Activated CD4-positive, alpha-beta T cell treated with anti-CD3 and anti-CD28 coated beads, Interleukin-10, Interleukin-2, amounts not matched to agents 100 ng/mL and 50 ng/mL, durations not matched to agents 16 hours and 8 hours (primary cell): Measurements from ENCODE around the gene PTPRCAP.
"Not testable (repeated sequence)": the region's sequence is repeated elsewhere in the genome, so short reads cannot be mapped to it uniquely, and the experiment has no call there.

Source experiments
- DNase-seq: peaks from one replicate; pipeline ENCODE4 v3.0.0-alpha.2; 2020

The PTPRCAP gene

GRCh38 chr11:67437082-67437808 is at the start of gene PTPRCAP:
PTPRCAP (minus strand) TSS chr11:67437682; CDS start chr11:67437619, 63 bp downstream.
- DNase-seq: peak; percentile 86

GRCh38 chr11:67486481-67487195 is 49.2 kb upstream of the PTPRCAP start:
- DNase-seq: peak; percentile 81

GRCh38 chr11:67485873-67486361 is 48.4 kb upstream of the PTPRCAP start:
- DNase-seq: peak; percentile 89

- DNase-seq: peak; percentile 92
These were observed 47.4 kb upstream of the PTPRCAP start for GRCh38 chr11:67484847-67485311.

GRCh38 chr11:67483831-67484665 is 46.6 kb upstream of the PTPRCAP start:
- peak; percentile 77 for DNase-seq

GRCh38 chr11:67482827-67483798 is 45.6 kb upstream of the PTPRCAP start, which contains the start of gene AIP:
AIP (plus strand) TSS chr11:67483026; CDS start chr11:67483159, 133 bp downstream.
- DNase-seq: peak; percentile 99

GRCh38 chr11:67482275-67482826 is 44.9 kb upstream of the PTPRCAP start:
- no peak for DNase-seq

GRCh38 chr11:67477344-67478050 is 40.0 kb upstream of the PTPRCAP start:
- DNase-seq: not testable (repeated sequence)

GRCh38 chr11:67476692-67477091 is 39.2 kb upstream of the PTPRCAP start:
- not testable (repeated sequence) for DNase-seq

- no peak for DNase-seq
These were observed 35.4 kb upstream of the PTPRCAP start for GRCh38 chr11:67472882-67473281.

GRCh38 chr11:67470337-67471002 is 33.0 kb upstream of the PTPRCAP start:
- no peak for DNase-seq

GRCh38 chr11:67469508-67469811 is 32.0 kb upstream of the PTPRCAP start:
- DNase-seq: no peak

GRCh38 chr11:67468759-67469507 is 31.5 kb upstream of the PTPRCAP start, which contains the start of gene TMEM134:
TMEM134 (minus strand) TSS chr11:67469251; CDS start chr11:67469192, 59 bp downstream.
- peak; percentile 97 for DNase-seq

- no peak for DNase-seq
These were observed 30.9 kb upstream of the PTPRCAP start for GRCh38 chr11:67468456-67468758.

- no peak for DNase-seq
These were observed 30.6 kb upstream of the PTPRCAP start for GRCh38 chr11:67468056-67468455.

- no peak for DNase-seq
These were observed 29.7 kb upstream of the PTPRCAP start for GRCh38 chr11:67466962-67467771.

- no peak for DNase-seq
These were observed 28.9 kb upstream of the PTPRCAP start for GRCh38 chr11:67466367-67466766.

- not testable (repeated sequence) for DNase-seq
These were observed 28.0 kb upstream of the PTPRCAP start for GRCh38 chr11:67465530-67465929.

- no peak for DNase-seq
These were observed 27.7 kb upstream of the PTPRCAP start for GRCh38 chr11:67465189-67465510.
